ENCODE measurements around the gene CMPK1. TPM values are rescaled to one million over a fixed set of nuclear protein-coding genes. Genes with fewer than 3 reads are reported as not detected.

Gene CMPK1
- total RNA-seq, 6 experiments from 2014 or later, result 118 to 141 (median 131) TPM

GRCh38 chr1:47332779-47333577 lies 612 bp upstream of the CMPK1 start:
- peaks cover 15% of the 10 kb centered on the region for H3K4me1 Mint-ChIP-seq (ENCODE audit: low read depth)
- H3K27ac Mint-ChIP-seq, result no peak overlapping the region
- no peaks in the 10 kb centered on the region for H3K9me3 Mint-ChIP-seq
- H3K27me3 Mint-ChIP-seq (ENCODE audit: insufficient read depth), result peaks cover 3% of the 10 kb centered on the region; the same call in 1 of the 2 replicates
- no peak overlapping the region for H3K4me3 Mint-ChIP-seq
- H3K36me3 Mint-ChIP-seq (ENCODE audit: low read depth), result peaks cover 12% of the 10 kb centered on the region; the same call in 1 of the 2 replicates
- TF ChIP-seq CTCF (IDR thresholded peaks at IDR 0.05), result no peak
- DNase-seq, result no peak

- TF ChIP-seq CTCF (IDR thresholded peaks at IDR 0.05), result peak; percentile 62
- Mint-ChIP-seq H3K9me3 (no peaks in the 10 kb centered on the region), H3K27ac (peak overlapping the region; percentile 98), H3K36me3 (ENCODE audit: low read depth) (peaks cover 12% of the 10 kb centered on the region; the same call in 1 of the 2 replicates), H3K4me1 (ENCODE audit: low read depth) (peaks cover 23% of the 10 kb centered on the region), H3K27me3 (ENCODE audit: insufficient read depth) (peaks cover 3% of the 10 kb centered on the region; the same call in 1 of the 2 replicates), H3K4me3 (no peak overlapping the region; the same call in 1 of the 2 replicates)
- DNase-seq, result peak; percentile 48
Measured at GRCh38 chr1:47333922-47334764, 553 bp downstream of the CMPK1 start.

- TF ChIP-seq CTCF (IDR thresholded peaks at IDR 0.05), result no peak
- Mint-ChIP-seq H3K4me1 (ENCODE audit: low read depth) (peaks cover 23% of the 10 kb centered on the region), H3K9me3 (no peaks in the 10 kb centered on the region), H3K4me3 (no peak overlapping the region; the same call in 1 of the 2 replicates), H3K36me3 (ENCODE audit: low read depth) (peaks cover 12% of the 10 kb centered on the region; the same call in 1 of the 2 replicates), H3K27ac (peak overlapping the region; percentile 98), H3K27me3 (ENCODE audit: insufficient read depth) (peaks cover 3% of the 10 kb centered on the region)
- DNase-seq, result no peak
Measured at GRCh38 chr1:47334765-47335435, 1.3 kb downstream of the CMPK1 start.

GRCh38 chr1:47337350-47337749 lies 3.8 kb downstream of the CMPK1 start:
- DNase-seq, result no peak
- H3K4me3 Mint-ChIP-seq, result no peak overlapping the region

More at GRCh38 chr1:47337350-47337749, 3.8 kb downstream of the CMPK1 start:
- Mint-ChIP-seq H3K27me3 (ENCODE audit: insufficient read depth) (peaks cover 4% of the 10 kb centered on the region), H3K27ac (no peak overlapping the region), H3K4me1 (ENCODE audit: low read depth) (peaks cover 32% of the 10 kb centered on the region), H3K9me3 (no peaks in the 10 kb centered on the region), H3K36me3 (ENCODE audit: low read depth) (peaks cover 20% of the 10 kb centered on the region)
- no peak for TF ChIP-seq CTCF (IDR thresholded peaks at IDR 0.05)

Data from HFFc6 (cell line).